HG02973 (cell line): ENCODE measurements around the gene TMEM50B.
"Not testable (repeated sequence)": the region's sequence is repeated elsewhere in the genome, so short reads cannot be mapped to it uniquely, and the experiment has no call there.

ENCODE experiments used
- ATAC-seq: cut with Tn5 transposase; IDR thresholded peaks from one replicate; pipeline ENCODE4 v1.9.1; 2021; ENCODE audit warnings: moderate library complexity; ENCODE audit not compliant: unreplicated experiment

TMEM50B gene

DNA sequence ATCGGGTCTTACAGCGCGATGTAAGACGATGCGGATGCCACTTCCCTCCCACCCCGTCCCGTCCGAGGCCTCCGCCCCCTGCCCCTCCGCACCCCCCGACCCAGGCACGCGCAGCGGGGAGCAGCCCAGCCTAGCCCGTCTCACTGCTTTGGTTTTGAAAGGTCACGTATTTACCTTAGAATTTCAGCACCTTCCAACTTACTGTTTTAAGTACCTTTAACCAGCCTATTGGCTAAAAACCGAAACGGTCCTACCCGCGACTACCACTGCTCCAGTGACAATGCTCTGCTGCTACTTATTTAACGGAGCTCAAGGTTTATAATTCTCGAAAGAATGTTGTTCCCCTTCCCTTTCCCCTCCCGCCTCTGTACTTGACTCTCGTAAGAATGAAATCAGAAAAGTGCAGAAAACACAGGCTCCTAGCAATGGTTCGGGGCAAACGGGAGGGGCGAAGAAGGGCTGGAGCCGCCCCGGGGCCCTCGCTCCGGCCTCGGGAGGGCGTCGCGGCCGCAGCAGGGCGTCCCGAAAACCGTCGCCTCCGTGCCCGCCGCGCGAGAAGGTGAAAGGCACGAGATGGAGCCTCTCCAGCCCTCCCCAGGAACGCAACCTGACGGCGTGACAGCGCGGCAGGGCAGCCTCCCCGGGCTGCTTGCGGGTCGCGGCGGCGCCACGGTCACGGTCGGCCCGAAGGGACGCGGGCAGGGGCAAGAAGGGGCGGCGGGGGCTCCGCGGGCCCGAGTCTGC is 667 bp downstream of the TMEM50B start:
- peak; percentile 21 for ATAC-seq

DNA sequence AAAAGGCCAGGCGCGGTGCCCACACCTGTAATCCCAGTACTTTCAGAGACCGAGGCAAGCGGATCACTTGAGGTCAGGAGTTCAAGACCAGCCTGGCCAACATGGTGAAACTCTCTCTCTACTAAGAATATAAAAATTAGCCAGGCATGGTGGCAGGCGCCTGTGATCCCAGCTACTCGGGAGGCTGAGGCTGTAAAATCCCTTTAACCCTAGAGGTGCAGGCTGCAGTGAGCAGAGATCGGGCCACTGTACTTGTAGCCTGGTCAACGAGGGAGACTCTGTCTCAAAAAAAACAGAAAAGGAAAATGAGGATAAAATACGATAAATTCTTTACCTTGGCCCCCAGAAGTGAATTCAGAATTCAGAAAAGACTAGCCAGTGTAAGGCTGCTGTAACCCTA is 1.6 kb downstream of the TMEM50B start:
- no peak for ATAC-seq

DNA sequence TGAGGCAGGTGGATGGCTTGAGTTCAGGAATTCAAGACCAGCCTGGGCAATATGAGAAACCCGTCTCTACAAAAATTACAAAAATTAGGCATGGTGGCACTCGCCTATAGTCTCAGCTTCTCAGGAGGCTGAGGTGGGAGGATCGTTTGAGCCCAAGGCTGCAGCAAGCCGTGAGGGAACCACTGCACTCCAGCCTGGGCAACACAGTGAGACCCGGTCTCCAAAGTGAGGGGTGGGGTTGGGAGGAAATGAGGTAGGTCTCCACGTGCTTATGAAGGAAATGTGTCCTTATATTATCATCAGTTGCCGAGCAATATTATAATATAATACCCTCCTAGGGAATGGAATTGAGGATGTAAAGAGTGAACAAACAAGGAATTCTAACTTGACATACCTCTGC is 2.7 kb downstream of the TMEM50B start:
- no peak for ATAC-seq

DNA sequence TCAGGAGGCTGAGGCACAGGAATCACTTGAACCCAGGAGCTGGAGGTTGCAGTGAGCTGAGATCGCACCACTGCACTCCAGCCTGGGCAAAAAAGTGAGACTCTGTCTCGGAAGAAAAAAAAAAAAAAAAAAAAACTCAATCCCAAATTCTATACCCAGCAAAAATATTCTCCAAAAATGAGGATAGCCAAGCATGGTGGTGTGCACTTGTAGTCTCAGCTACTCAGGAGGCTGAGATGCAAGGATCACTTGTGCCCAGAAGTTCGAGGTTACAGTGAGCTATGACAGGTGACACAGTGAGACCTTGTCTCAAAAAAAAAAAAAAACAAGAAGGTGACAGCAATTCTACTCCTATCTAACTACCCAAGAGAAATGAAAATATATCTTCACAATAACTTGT is 6.4 kb downstream of the TMEM50B start:
- no peak for ATAC-seq

DNA sequence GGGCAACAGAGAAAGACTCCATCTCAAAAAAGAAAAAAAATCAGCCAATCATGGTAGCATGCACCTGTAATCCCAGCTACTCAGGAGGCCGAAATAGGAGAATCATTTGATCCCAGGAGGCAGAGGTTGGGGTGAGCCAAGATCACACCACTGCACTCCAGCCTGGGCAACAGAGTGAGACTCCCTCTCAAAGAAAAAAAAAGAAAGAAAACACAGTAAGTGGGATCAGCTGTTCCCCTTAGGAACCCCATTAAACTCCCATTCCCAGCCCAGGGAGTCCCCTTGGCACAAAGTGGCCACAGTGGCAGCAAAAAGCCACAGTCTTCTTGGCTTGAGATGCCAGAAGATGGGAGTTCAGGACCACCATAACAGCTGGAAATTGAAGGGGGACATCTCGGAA is 9.1 kb downstream of the TMEM50B start:
- no peak for ATAC-seq

DNA sequence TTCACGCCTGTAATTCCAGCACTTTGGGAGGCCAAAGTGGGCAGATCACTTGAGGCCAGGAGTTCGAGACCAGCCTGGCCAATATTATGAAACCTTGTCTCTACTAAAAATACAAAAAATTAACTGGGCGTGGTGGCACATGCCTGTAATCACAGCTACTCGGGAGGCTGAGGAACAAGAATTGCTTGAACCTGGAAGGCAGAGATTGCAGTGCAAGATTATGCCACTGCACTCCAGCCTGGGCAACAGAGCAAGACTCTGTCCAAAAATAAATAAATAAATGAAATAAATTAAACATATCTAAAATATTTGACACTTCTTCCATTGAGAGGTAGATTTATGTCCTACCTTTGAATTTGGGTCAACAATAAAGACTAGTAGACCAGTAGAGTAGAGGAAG is 10.6 kb downstream of the TMEM50B start:
- ATAC-seq: not testable (repeated sequence)

DNA sequence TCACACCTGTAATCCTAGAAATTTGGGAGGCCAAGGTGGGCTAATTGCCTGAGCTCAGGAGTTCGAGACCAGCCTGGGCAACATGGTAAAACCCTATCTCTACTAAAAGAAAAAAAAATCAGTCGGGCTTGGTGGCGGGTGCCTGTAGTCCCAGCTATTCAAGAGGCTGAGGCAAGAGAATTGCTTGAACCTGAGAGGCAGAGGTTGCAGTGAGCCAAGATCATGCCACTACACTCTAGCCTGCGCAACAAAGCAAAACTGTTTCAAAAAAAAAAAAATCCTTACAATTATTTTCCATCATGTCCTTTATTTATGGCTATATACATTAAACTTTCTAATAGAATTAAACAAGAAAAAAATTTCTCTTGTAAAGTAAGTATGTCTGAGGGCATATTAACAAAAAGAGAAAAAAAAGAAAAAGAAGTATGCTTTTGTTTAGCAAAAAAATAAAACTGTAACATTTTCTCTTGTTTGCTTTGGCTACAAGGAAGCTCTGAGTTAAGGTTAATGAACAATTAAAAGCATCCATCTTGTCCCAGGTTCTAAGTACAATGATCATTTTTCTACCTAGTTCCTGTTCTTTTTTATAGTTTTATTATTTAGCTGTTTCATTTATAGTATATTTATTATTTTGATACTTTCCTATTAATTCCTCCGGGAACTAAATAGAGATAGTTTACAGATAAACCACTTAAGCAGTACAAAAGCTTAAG is 18.1 kb downstream of the TMEM50B start:
- no peak for ATAC-seq

DNA sequence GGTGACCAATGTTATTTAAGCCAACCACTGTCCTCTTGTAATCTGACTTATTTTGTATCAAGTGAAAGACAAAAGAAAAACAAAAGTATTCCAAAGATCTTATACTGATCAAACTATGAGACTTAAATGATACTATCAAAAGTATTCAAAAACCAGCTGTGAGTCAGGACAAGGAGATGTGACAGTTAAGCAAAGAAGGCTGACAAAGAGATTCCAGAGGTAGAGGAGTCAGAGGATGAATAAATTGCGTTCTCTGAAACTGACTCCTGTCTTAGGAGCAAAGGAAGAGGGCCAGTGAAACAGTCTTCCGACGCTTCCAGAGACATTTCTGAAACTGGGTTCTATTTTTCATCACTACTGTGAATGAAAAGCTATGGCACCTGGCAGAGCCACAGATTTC is 20.9 kb downstream of the TMEM50B start:
- no peak for ATAC-seq

DNA sequence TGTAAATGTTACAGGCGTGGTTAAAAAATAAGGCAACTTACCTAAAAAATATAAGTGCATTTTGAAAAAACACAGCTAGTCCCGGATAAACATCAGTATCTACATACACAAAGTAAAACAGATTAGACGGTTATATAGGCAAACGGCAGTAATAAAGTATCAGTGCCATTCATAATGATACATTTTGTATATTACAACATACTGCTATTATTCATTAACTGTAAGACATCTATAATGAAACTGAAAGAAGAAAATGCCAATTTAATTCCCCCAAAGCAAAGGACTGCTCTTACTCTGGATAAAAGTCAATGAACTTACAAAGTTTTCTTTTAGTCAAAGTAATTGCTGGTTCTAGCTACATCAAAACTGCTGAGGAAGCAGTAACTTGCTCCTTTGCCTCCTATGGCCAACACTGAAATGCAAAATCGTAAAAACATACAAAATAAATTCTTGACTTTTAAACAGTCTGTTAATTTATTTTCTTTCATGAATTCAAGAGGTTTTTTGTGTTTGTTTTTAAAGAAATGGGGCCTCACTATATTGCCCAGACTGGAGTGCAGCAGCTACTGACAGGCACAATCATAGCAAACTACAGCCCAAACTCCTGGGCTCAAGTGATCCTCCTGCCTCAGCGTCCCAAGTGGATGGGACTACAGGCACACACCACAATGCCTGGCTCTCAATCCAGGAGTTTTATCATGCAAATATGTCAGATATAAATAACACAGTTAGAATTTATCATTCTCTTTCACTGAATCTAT is 23.9 kb downstream of the TMEM50B start:
- no peak for ATAC-seq

DNA sequence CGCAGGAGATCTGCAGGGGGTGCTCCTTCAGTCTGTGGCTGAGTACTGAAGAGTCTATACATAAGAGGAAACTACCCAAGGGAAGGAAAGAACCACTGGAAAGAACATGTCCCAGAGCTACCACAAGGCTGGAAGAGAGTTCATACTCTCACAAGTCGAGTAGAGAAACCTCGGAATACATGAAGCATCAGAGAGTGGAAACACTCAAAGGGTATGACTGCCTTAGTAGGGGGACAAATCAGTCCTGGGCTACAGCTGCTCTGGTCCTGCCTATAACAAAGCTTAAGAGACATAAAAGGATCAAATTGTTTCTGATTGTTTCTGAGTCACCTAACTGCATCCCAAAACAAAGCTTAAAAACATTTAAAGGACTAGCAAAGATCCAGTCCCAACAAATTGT is 27.4 kb downstream of the TMEM50B start:
- ATAC-seq: no peak

DNA sequence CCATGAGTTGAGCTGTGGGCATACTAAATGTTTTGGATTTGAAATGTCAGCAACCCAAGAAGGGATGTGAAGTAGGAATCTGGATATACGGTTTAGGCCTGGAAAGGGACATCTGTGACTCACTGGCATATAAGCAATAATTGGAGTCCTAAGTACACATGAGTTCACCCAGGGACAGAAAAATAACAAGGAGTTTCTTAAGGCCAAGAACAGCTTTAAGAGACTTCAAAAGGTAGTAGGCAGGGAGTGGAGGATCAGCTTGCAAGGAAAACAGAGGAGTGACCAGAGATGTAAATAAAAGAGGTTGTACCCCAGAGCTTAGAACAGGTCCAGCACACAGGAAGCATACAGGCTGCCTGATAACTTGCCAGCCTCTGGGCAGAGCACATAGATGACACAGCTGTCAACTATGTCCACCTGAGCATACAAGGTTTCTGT is 28.1 kb downstream of the TMEM50B start:
- ATAC-seq: no peak

DNA sequence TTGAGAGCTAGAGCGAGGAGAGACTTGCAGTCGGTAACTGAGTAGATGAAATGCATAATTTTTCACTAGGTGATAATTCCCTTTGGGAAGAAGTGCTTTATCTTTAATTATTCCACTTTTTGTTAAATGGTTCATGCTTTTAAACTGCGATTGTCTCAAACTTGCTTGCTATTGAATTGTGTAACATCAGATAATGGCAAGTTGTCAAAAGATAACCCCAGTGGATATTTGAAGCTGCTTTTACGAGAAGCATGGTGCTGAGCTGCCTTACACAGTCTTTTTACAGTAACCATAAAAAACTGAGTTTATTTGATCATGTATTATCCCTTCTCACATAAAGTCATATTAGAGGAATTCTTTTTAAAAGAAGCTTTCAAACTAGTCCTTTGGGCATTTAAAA is 30.2 kb downstream of the TMEM50B start:
- ATAC-seq: no peak

DNA sequence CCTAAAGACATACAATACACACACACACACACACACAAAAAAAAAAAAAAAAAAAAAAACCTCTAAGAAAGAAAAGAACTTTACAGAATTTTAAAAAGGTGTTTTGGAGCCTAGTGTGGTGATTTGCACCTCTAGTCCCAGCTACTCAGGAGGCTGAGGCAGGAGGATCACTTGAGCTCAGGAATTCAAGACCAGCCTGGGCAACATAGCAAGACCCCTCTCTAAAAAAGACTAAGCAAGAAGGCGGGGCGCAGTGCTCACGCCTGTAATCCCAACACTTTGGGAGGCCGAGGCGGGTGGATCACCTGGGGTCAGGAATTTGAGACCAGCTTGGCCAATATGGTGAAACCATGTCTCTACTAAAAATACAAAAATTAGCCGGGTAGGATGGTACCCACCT is 33.2 kb downstream of the TMEM50B start:
- ATAC-seq: not testable (repeated sequence)

DNA sequence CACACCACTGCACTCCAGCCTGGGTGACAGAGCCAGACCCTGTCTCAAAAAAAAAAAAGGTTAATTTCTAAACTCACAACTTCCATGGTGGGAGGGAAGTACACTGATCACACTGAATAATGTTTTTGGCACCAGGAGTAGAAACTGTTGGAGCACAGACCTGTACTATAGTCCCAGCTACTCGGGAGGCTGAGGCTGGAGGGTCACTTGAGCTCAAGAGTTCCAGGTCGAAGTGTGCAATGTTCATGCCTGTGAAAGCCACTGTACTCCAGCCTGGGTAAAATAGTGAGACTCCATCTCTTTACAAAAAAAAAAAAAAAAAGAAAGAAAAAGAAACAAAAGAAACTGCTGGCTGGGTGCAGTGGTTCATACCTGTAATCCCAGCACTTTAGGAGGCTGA is 35.3 kb downstream of the TMEM50B start:
- ATAC-seq: no peak

DNA sequence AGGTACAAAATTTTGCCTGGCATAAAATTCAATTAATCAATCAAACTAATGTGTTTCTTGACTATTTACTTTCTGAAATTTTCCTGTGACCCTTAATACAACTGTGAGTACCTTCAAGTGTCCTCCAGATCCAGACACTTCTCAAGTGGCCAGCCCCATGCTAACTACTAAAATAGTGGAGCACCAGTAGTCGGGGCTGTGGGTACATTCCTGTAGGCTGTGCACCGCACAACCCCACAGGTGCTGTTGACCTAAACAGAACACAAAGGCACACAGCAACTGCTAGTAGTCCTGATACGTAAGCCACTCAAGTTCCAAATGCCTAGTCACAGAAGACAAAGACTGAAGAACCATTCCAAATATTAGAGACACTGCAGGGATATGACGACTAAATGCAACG is 36.6 kb downstream of the TMEM50B start:
- ATAC-seq: no peak

DNA sequence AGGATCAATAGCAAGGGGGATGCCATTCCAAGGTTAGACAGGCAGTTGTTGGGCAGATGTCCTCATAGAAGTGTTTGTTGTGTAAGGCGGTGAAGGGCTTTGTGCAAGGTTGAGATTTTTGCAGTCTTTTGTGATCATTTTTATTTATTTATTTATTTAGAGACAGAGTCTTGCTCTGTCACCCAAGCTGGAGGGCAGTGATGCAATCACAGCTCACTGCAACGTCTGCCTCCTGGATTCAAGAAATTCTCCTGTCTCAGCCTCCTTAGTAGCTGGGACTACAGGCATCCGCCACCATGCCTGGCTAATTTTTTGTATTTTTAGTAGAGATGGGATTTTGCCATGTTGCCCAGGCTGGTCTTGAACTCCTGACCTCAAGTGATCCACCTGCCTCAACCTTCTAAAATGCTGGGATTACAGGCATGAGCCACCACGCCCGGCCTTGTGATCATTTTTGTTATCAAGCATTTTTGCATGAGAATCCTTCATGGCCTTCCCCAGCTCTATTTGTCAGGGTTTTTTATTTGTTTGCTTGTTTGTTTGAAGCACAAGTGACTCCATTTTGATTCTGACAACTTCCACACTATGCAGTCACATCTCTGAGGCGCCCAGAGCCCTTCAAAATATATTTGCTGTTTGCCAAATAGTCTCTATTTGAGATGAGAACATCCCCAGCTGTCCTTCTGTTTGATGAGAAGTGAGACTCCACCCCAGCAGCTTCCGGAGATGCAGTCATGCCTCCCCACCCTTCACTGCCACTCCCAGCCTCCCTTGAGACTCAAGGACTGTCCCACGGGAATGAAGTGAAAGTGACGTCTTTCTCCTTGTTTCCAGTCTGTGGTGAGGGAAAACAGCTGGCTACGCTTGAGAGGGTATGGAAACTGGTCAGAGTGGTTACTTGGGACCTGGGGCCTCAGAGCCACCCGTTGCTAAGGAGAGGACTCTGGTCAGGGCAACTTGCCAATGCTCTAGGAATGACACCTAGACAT is 38.0 kb downstream of the TMEM50B start:
- peak; percentile 51 for ATAC-seq

DNA sequence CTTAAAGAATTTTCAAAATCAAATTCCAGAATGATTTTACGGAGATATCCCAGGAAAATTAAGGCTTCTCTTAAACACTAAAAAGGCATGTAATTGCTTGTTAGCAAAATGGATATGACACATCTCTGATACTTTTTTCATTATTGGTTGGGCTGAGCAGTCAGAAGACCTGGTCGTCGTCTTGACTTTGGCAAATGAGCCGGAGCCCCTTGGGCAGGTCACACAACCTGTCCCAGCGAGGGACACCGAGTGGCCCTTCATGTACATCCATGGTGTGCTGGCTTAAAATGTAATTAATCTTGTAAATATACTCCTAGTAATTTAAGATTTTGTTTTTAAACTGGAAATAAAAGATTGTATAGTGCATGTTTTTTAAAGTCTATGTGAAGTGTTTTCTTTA is 42.6 kb downstream of the TMEM50B start:
- no peak for ATAC-seq

DNA sequence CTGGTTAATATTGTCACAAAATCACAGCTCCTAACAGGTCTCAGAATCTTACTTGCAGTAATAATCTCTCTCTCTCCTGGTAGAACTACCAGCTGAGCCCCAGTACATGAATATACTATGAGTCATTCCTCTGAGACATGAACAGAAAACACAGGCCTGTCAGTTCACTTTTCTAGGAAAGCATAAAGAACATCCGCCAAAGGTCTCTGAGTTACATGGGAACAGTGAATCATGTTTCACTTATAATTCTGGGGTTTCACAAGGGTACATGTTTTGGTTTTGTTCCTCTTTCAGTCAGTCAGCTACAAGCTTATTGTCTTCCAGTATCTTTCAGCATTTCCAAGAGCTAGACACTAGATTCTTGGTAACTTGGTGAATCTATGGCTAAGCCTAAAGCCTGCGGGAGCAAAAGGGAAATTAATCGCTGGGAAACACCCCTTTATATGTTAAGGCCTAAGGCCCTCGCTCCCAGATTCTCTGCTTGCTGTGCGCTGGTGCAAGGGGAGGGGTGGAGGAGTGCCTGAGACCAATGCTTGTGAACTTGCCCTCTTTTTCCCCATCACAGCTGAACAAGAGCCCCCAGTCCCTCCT is 44.9 kb downstream of the TMEM50B start:
- peak; percentile 86 for ATAC-seq

DNA sequence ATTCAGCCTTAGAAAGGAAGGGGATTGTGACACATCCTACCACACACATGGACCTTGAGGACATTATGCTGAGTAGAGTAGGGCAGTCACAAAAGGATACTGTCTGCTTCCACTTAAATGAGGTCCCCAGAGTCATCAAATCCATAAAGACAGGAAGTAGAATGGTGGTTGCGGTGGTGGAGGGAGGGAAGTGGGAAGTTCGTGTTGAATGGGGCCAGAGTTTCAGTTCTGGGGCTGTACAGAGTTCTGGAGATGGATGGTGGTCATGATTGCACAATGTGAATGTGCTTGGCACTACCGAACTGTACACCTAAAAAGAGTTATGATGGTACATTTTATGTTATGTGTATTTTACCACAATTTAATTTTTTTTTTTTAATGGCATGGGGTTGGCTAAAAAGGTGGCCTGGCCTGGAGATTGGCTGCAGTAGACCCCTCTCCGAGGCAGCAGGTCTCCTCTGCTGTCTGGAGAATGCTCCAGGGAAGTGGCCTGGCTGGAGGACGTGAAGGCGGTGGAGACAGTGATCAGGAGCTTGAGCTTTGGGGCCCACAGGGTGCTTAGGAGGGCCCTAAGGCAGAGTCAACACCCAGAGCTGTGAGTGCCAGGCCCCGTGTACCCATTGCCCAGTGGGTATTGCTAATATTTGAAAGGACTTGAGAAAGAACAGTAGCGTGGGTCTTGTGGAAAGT is 46.2 kb downstream of the TMEM50B start:
- no peak for ATAC-seq

DNA sequence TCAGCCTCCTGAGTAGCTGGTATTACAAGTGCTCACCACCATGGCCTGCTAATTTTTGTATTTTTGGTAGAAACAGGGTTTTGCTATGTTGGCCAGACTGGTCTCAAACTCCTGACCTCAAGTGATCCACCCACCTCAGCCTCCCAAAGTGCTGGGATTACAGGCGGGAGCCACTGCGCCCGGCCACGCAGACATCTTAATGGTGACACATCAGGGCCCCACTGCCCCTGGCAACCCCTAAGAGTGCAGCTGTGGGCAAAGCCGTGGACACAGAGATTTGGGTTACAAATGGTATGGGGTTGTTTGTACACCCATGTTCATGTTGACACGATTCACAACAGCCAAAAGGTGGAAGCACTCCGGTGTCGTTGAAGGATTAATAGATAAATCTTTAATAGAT is 46.8 kb downstream of the TMEM50B start:
- no peak for ATAC-seq
